ENCODE measurements around the gene VEZT. TPM values are rescaled to one million over a fixed set of nuclear protein-coding genes. Genes with fewer than 3 reads are reported as not detected.

VEZT gene
- polyA plus RNA-seq, 1 of the 3 experiments (the other 2 are of a cell fraction), result 41.2 TPM

- H3K27ac ChIP-seq (ENCODE audit: low read depth in 2 of 2, low read length in 1 of 2), result no peak overlapping the region
- ChIA-PET CTCF (no interaction called here), POLR2A (no interaction called here)
- no peak overlapping the region for H3K4me2 ChIP-seq
- H3K36me3 ChIP-seq (replicated peaks in 1 of 2; ENCODE audit: control insufficient read depth in 1 of 2, insufficient read depth in 2 of 2, low read length in 1 of 2), result no peaks in the 10 kb centered on the region
- H3K79me2 ChIP-seq (ENCODE audit: insufficient read depth), result no peaks in the 10 kb centered on the region
- no peak overlapping the region for H3K9ac ChIP-seq
- no peaks in the 10 kb centered on the region; a peak in 1 of 4 replicates for H3K4me1 ChIP-seq (ENCODE audit: control insufficient read depth in 1 of 2, insufficient read depth in 2 of 2, low read depth in 1 of 2, low read length in 1 of 2)
- H3K4me3 ChIP-seq (ENCODE audit: low read depth in 2 of 2, low read length in 1 of 2), result no peak overlapping the region
- H3F3A ChIP-seq (replicated peaks; ENCODE audit: insufficient read depth), result peaks cover 6% of the 10 kb centered on the region
- H3K9me3 ChIP-seq, result no peaks in the 10 kb centered on the region
- TF ChIP-seq FOSL2 (IDR thresholded peaks at IDR 0.05; ENCODE audit: borderline replicate concordance, low read depth) (no peak), MAX (IDR thresholded peaks at IDR 0.05; ENCODE audit: low read depth) (no peak), NRF1 (IDR thresholded peaks at IDR 0.05; ENCODE audit: low read depth, low read length) (no peak), GABPA (IDR thresholded peaks at IDR 0.05; ENCODE audit: low read depth) (no peak), PBX3 (IDR thresholded peaks at IDR 0.05) (no peak), FOXJ3 (CRISPR knock-in tag; IDR thresholded peaks at IDR 0.05) (no peak), ELF1 (IDR thresholded peaks at IDR 0.05) (no peak), FOXM1 (IDR thresholded peaks at IDR 0.05; ENCODE audit: low read depth) (no peak), USF2 (IDR thresholded peaks at IDR 0.05; ENCODE audit: borderline replicate concordance, low read depth, low read length) (no peak), EZH2phosphoT487 (IDR thresholded peaks at IDR 0.05; ENCODE audit: borderline replicate concordance, low read depth) (no peak), SIN3A (IDR thresholded peaks at IDR 0.05; ENCODE audit: borderline replicate concordance, low read depth, low read length) (no peak), POLR2AphosphoS5 (IDR thresholded peaks at IDR 0.05; ENCODE audit: low read depth, low read length) (no peak), RCOR1 (IDR thresholded peaks at IDR 0.05; ENCODE audit: low read length) (no peak), EP300 (IDR thresholded peaks at IDR 0.05; ENCODE audit: borderline replicate concordance in 1 of 2, low read depth in 1 of 2, low read length in 1 of 2) (no peak), CHD2 (IDR thresholded peaks at IDR 0.05; ENCODE audit: low read length, partially characterized antibody) (no peak), RAD21 (IDR thresholded peaks at IDR 0.05; ENCODE audit: low read length) (no peak)
- H4K20me1 ChIP-seq (ENCODE audit: insufficient read depth), result no peaks in the 10 kb centered on the region
- no peaks in the 10 kb centered on the region for H3K27me3 ChIP-seq (ENCODE audit: insufficient read depth)
- DNase-seq, result no peak
- H2AFZ ChIP-seq (ENCODE audit: low read depth), result no peak overlapping the region
- H3K9me2 ChIP-seq, result no peaks in the 10 kb centered on the region
Measured at GRCh38 chr12:95185854-95186253, 31.8 kb upstream of the VEZT start.

- H2AFZ ChIP-seq (ENCODE audit: low read depth), result no peak overlapping the region
- ChIA-PET CTCF (interaction anchor here (1.1 kb wide), 1 partner anchor 29 kb away, joined by 3 read pairs; the partner anchor contains the start of gene FGD6), POLR2A (interaction anchor here (0.6 kb wide), 1 partner anchor 184 kb away, joined by 3 read pairs; no protein-coding TSS in a partner anchor)
- H3K9me2 ChIP-seq, result no peaks in the 10 kb centered on the region
- no peaks in the 10 kb centered on the region for H4K20me1 ChIP-seq (ENCODE audit: insufficient read depth)
- 82% methylated on average over 5 of the region's 5 CpGs for WGBS (ENCODE audit: low lambda C conversion rate)
- peaks cover 0 to 5% of the 10 kb centered on the region in 2 experiments; a peak in 1 of 4 replicates for H3K4me1 ChIP-seq (ENCODE audit: control insufficient read depth in 1 of 2, insufficient read depth in 2 of 2, low read depth in 1 of 2, low read length in 1 of 2)
- no peak overlapping the region; the same call in 1 of the 2 replicates for H3K9ac ChIP-seq
- H3K4me2 ChIP-seq, result no peak overlapping the region
- peaks cover 4% of the 10 kb centered on the region; the same call in 1 of the 2 replicates for H3K79me2 ChIP-seq (ENCODE audit: insufficient read depth)
- no peak for DNase-seq
- peaks cover under 1% of the 10 kb centered on the region for H3F3A ChIP-seq (replicated peaks; ENCODE audit: insufficient read depth)
- no peaks in the 10 kb centered on the region for H3K27me3 ChIP-seq (ENCODE audit: insufficient read depth)
- TF ChIP-seq SMC3 (IDR thresholded peaks at IDR 0.05; ENCODE audit: low read depth, low read length) (no peak), FOXJ3 (CRISPR knock-in tag; IDR thresholded peaks at IDR 0.05) (no peak), NFIC (IDR thresholded peaks at IDR 0.05; ENCODE audit: borderline replicate concordance) (no peak), TAF1 (IDR thresholded peaks at IDR 0.05; ENCODE audit: borderline replicate concordance, low read depth, low read length) (no peak), FOSL2 (IDR thresholded peaks at IDR 0.05; ENCODE audit: borderline replicate concordance, low read depth) (no peak), IRF3 (IDR thresholded peaks at IDR 0.05; ENCODE audit: low read depth, low read length) (no peak), RFX5 (IDR thresholded peaks at IDR 0.05; ENCODE audit: low read length) (no peak), EZH2phosphoT487 (IDR thresholded peaks at IDR 0.05; ENCODE audit: borderline replicate concordance, low read depth) (no peak)
- H3K27ac ChIP-seq (ENCODE audit: low read depth in 2 of 2, low read length in 1 of 2), result no peak overlapping the region
- no peaks in the 10 kb centered on the region for H3K36me3 ChIP-seq (replicated peaks in 1 of 2; ENCODE audit: control insufficient read depth in 1 of 2, insufficient read depth in 2 of 2, low read length in 1 of 2)
- no peak overlapping the region for H3K4me3 ChIP-seq (ENCODE audit: low read depth in 2 of 2, low read length in 1 of 2)
- H3K9me3 ChIP-seq, result no peaks in the 10 kb centered on the region
Measured at GRCh38 chr12:95187865-95188415, 29.7 kb upstream of the VEZT start.
